HEK293T (cell line): Measurements from ENCODE around the gene BAZ1B.
"Not testable (repeated sequence)": the region's sequence is repeated elsewhere in the genome, so short reads cannot be mapped to it uniquely, and the experiment has no call there.

Experiments used
- ARNT ChIP-seq: fragments of 450-650 bp; IDR thresholded peaks from 2 replicates; pipeline ENCODE4 v1.6.1; 2017; ENCODE audit warnings: mild to moderate bottlenecking
- CTBP1 ChIP-seq: fragments of 450-650 bp; IDR thresholded peaks from 2 replicates; pipeline ENCODE4 v1.6.1; 2016; ENCODE audit warnings: borderline replicate concordance
- ELF4 ChIP-seq: fragments of 450-650 bp; IDR thresholded peaks from 2 replicates; pipeline ENCODE4 v1.6.1; 2017; ENCODE audit warnings: antibody characterized with exemption
- FOXA1 ChIP-seq: fragments of 450-650 bp; IDR thresholded peaks from 2 replicates; pipeline ENCODE4 v1.6.1; 2016; ENCODE audit warnings: mild to moderate bottlenecking
- FOXK2 ChIP-seq: fragments of 450-650 bp; IDR thresholded peaks from 2 replicates; pipeline ENCODE4 v1.6.1; 2016; ENCODE audit warnings: mild to moderate bottlenecking
- NFRKB ChIP-seq: fragments of 450-650 bp; IDR thresholded peaks from 2 replicates; pipeline ENCODE4 v1.6.1; 2016; ENCODE audit warnings: mild to moderate bottlenecking, moderate library complexity
- SP1 ChIP-seq: fragments of 450-650 bp; IDR thresholded peaks from 2 replicates; pipeline ENCODE4 v1.6.1; 2017
- SUZ12 ChIP-seq: fragments of 450-650 bp; IDR thresholded peaks from 2 replicates; pipeline ENCODE4 v1.6.1; 2016; ENCODE audit warnings: mild to moderate bottlenecking

DNA sequence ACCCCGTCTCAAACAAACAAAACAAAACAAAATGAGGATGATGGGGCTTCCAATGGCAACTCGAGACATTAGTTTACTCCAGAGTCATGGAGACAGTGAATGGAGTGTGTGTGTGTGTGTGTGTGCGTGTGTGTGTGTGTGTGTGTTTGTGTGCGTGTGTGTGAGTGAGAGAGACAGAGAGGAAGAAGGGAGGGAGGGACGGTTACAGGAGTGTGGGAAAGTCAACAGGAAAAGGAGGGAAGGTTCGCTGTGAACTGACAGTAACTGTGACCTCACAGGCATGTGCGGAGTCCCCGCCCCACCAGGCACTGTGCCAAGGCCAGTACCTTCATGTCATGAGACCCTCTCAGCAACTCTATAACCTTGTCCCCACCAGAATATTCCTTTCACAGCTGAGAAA lies 102.1 kb downstream of the BAZ1B start:
- TF ChIP-seq FOXA1, CTBP1, ELF4, SUZ12, ARNT, NFRKB, SP1, FOXK2: not testable (repeated sequence)
